Gastrocnemius medialis (tissue), 4 donors: ENCODE data around the gene RASL12.

Experiments
- POLR2A ChIP-seq, 2 donors: fragments of 450-650 bp; IDR thresholded peaks; one replicate each; pipeline ENCODE4 v1.6.1; 2017; ENCODE audit warnings: antibody characterized with exemption in 2 of 2, mild to moderate bottlenecking in 2 of 2, moderate library complexity in 2 of 2
- TF ChIP-seq, protein P1 (sequence below), 5 experiments: fragments of 450-650 bp in 3 of 5; fragments of 200-600 bp in 2 of 5; sonication (generic) in 2 of 5; IDR thresholded peaks in 4 of 5; conservative IDR thresholded peaks in 1 of 5; 1 replicate in 4 of 5; 2 replicates in 1 of 5; pipeline ENCODE4 v1.5.1; 2016 to 2019; ENCODE audit warnings: antibody characterized with exemption in 5 of 5, mild to moderate bottlenecking in 3 of 5, moderate library complexity in 3 of 5

GRCh38 chr15:65082303-65082953 lies 14.6 kb upstream of the RASL12 start:
- TF ChIP-seq, protein P1, sequence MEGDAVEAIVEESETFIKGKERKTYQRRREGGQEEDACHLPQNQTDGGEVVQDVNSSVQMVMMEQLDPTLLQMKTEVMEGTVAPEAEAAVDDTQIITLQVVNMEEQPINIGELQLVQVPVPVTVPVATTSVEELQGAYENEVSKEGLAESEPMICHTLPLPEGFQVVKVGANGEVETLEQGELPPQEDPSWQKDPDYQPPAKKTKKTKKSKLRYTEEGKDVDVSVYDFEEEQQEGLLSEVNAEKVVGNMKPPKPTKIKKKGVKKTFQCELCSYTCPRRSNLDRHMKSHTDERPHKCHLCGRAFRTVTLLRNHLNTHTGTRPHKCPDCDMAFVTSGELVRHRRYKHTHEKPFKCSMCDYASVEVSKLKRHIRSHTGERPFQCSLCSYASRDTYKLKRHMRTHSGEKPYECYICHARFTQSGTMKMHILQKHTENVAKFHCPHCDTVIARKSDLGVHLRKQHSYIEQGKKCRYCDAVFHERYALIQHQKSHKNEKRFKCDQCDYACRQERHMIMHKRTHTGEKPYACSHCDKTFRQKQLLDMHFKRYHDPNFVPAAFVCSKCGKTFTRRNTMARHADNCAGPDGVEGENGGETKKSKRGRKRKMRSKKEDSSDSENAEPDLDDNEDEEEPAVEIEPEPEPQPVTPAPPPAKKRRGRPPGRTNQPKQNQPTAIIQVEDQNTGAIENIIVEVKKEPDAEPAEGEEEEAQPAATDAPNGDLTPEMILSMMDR (IDR thresholded peaks at IDR 0.05 in 4 of 5, conservative IDR thresholded peaks at IDR 0.05 in 1 of 5): no peak
- TF ChIP-seq POLR2A (IDR thresholded peaks at IDR 0.05): no peak
